Subcutaneous abdominal adipose tissue (tissue), 5 donors: Measurements from ENCODE around the gene BCL3.

Experiments
- H3K27ac ChIP-seq: one replicate; pipeline ENCODE4 v1.7.0; 2013; ENCODE audit warnings: low read depth, mild to moderate bottlenecking, inconsistent platforms, low read length, moderate library complexity
- H3K27me3 ChIP-seq, 5 donors: one replicate each; pipeline ENCODE4 v1.7.0; 2013; ENCODE audit warnings: low read length in 5 of 5, inconsistent platforms in 1 of 5; ENCODE audit not compliant: control insufficient read depth in 5 of 5, insufficient read depth in 4 of 5
- H3K36me3 ChIP-seq, 5 donors: one replicate each; pipeline ENCODE4 v1.7.0; 2013; ENCODE audit warnings: low read length in 5 of 5; ENCODE audit not compliant: control insufficient read depth in 5 of 5, insufficient read depth in 5 of 5
- H3K4me1 ChIP-seq, 5 donors: one replicate each; pipeline ENCODE4 v1.7.0; 2013; ENCODE audit warnings: low read length in 5 of 5, mild to moderate bottlenecking in 3 of 5, moderate library complexity in 1 of 5; ENCODE audit not compliant: control insufficient read depth in 5 of 5, insufficient read depth in 5 of 5
- H3K4me3 ChIP-seq, 5 donors: one replicate each; pipeline ENCODE4 v1.7.0; 2013; ENCODE audit warnings: low read length in 5 of 5, low read depth in 1 of 5
- H3K9ac ChIP-seq, 5 donors: one replicate each; pipeline ENCODE4 v1.7.0; 2013; ENCODE audit warnings: low read length in 5 of 5, mild to moderate bottlenecking in 4 of 5, moderate library complexity in 3 of 5
- H3K9me3 ChIP-seq, 5 donors: one replicate each; pipeline ENCODE4 v1.7.0; 2013; ENCODE audit warnings: low read length in 5 of 5; ENCODE audit not compliant: control insufficient read depth in 5 of 5
- donor health status: healthy.
- donor health status: healthy.
- donor health status: healthy.
- donor health status: healthy.
- donor health status: healthy.

The BCL3 gene

DNA sequence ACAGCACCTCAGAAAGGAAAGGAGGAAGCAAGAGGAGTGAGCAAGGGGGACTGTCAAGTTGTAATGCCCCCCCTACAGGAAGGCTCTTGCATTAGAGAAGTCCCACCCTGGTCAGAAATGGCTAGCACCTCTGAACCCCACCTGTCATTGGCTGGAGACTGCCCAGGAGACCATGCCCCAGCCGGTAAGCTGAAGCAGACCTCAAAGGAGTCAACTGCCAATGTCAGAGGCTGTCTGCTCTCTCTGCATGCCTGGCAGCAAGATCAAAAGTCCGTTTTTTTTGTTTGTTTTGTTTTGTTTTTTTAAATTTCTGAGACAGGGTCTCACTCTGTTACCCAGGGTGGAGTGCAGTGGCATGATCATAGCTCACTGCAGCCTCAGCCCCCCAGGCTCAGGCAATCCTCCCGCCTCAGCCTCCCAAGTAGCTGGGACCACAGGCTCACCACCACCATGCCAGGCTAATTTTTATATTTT is 8.1 kb upstream of the BCL3 start:
- Histone ChIP-seq H3K36me3 (no peaks in the 10 kb centered on the region), H3K4me1 (peaks cover 17 to 60% (median 39%) of the 10 kb centered on the region in 5 donors), H3K9me3 (no peaks in the 10 kb centered on the region), H3K27ac (no peak overlapping the region), H3K4me3 (no peak overlapping the region), H3K9ac (no peak overlapping the region), H3K27me3 (no peaks in the 10 kb centered on the region)

GRCh38 chr19:44741258-44741731 is 7.2 kb upstream of the BCL3 start:
- Histone ChIP-seq H3K9ac (peak overlapping the region in 4 of 5 donors; percentile 9 to 55 (median 48)), H3K27ac (peak overlapping the region; percentile 79), H3K9me3 (no peaks in the 10 kb centered on the region), H3K36me3 (no peaks in the 10 kb centered on the region), H3K4me3 (no peak overlapping the region), H3K27me3 (no peaks in the 10 kb centered on the region), H3K4me1 (peaks cover 17 to 70% (median 48%) of the 10 kb centered on the region in 5 donors)

- no peaks in the 10 kb centered on the region for H3K27me3 ChIP-seq
- H3K27ac ChIP-seq = peak overlapping the region; percentile 86
- no peak overlapping the region for H3K4me3 ChIP-seq
- H3K9me3 ChIP-seq = no peaks in the 10 kb centered on the region
- no peaks in the 10 kb centered on the region for H3K36me3 ChIP-seq
- peak overlapping the region in 2 of 5 donors; percentile 48 for H3K9ac ChIP-seq
- H3K4me1 ChIP-seq = peaks cover 17 to 75% (median 54%) of the 10 kb centered on the region in 5 donors
Observed at GRCh38 chr19:44741841-44742329, 6.6 kb upstream of the BCL3 start.

- Histone ChIP-seq H3K36me3 (no peaks in the 10 kb centered on the region), H3K27me3 (no peaks in the 10 kb centered on the region), H3K4me1 (peaks cover 18 to 79% (median 53%) of the 10 kb centered on the region in 5 donors), H3K9me3 (no peaks in the 10 kb centered on the region), H3K9ac (peak overlapping the region; percentile 8 to 58 (median 48)), H3K27ac (peak overlapping the region; percentile 86), H3K4me3 (peak overlapping the region in 1 of 5 donors; percentile 30)
Observed at GRCh38 chr19:44742330-44743061, 6.0 kb upstream of the BCL3 start.

DNA sequence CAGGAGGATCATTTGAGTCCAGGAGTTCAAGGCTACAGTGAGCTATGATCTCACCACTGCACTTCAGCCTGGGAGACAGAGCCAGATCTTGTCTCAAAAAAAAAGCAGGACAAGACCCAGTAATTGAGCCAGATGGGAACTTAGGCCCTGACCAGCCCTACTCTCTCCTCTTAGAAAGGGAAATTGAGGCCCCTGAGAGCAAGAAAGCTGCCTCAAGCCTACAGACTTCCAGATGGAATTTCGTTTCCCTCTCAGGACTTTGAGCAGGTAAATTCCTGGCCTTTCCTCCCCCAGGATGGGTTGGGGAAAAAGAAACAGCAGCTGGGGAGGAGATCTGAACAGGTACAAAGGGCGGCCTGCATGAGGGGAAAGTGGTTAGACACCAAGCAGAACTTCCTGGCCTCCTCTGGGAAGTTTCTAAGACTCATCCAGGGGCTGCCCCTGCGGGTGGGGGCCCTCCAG is 3.6 kb upstream of the BCL3 start:
- H3K27me3 ChIP-seq = no peaks in the 10 kb centered on the region
- H3K4me3 ChIP-seq = peak overlapping the region in 2 of 5 donors; percentile 18 to 29
- no peaks in the 10 kb centered on the region for H3K9me3 ChIP-seq
- H3K27ac ChIP-seq = peak overlapping the region; percentile 98
- H3K4me1 ChIP-seq = peaks cover 19 to 81% (median 66%) of the 10 kb centered on the region in 5 donors
- no peaks in the 10 kb centered on the region for H3K36me3 ChIP-seq
- H3K9ac ChIP-seq = peak overlapping the region; percentile 48 to 70 (median 57)

GRCh38 chr19:44745341-44745831 is 3.1 kb upstream of the BCL3 start:
- peaks cover 0 to under 1% (median 0%) of the 10 kb centered on the region in 5 donors for H3K36me3 ChIP-seq
- H3K9me3 ChIP-seq = no peaks in the 10 kb centered on the region
- peak overlapping the region in 4 of 5 donors; percentile 57 to 74 (median 65) for H3K9ac ChIP-seq
- H3K27ac ChIP-seq = peak overlapping the region; percentile 98
- H3K4me1 ChIP-seq = peaks cover 21 to 84% (median 68%) of the 10 kb centered on the region in 5 donors
- H3K4me3 ChIP-seq = peak overlapping the region in 4 of 5 donors; percentile 26 to 44 (median 30)
- no peaks in the 10 kb centered on the region for H3K27me3 ChIP-seq

DNA sequence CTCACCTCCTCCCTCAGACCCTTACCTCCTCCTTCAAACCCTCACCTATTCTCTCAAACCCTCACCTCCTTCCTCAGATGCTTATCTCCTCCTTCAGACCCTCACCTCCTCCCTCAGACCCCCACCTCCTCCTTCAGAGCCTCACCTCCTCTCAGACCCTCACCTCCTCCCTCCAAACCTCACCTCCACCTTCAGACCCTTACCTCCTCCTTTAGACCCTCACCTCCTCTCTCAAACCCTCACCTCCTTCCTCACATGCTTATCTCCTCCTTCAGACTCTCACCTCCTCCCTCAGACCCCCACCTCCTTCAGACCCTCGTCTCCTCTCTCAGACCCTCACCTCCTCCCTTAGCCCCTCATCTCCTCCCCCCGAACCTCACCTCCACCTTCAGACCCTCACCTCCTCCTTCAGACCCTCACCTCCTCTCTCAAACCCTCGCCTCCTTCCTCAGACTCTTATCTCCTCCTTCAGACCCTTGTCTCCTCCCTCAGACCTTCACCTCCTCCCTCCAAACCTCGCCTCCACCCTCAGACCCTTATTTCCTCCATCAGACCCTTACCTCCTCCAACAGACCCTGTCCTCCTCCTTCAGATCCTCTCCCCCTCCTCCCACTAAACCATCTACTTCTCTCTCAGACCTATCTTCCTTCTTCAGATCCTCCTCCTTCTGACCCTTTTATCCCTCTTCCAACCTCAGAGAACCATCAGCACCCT is 2.5 kb upstream of the BCL3 start:
- Histone ChIP-seq H3K27me3 (no peaks in the 10 kb centered on the region), H3K4me1 (peaks cover 24 to 84% (median 73%) of the 10 kb centered on the region in 5 donors), H3K9ac (peak overlapping the region; percentile 48 to 81 (median 58)), H3K9me3 (no peaks in the 10 kb centered on the region), H3K27ac (peak overlapping the region; percentile 98), H3K36me3 (peaks cover 0 to 7% (median 5%) of the 10 kb centered on the region in 5 donors), H3K4me3 (peak overlapping the region in 4 of 5 donors; percentile 12 to 44 (median 28))

DNA sequence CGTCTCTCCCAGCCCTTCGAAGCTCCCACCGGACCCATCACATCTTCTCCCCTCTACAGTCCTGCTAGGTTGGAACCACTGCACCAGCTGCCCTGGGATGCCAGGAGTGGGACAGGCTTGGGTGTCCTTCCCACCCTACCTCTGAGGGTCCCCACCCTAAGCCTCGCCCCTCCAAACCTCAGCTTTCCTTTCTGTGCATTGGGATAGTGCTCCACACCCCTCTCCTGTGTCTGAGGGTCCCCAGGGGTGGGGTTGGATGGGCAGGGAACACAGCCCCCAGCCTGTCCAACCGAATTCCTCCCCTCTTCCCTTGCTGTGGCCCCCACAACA is 1.9 kb upstream of the BCL3 start:
- Histone ChIP-seq H3K27me3 (no peaks in the 10 kb centered on the region), H3K9ac (peak overlapping the region; percentile 22 to 81 (median 59)), H3K36me3 (peaks cover 0 to 12% (median 11%) of the 10 kb centered on the region in 5 donors), H3K9me3 (no peaks in the 10 kb centered on the region), H3K27ac (peak overlapping the region; percentile 98), H3K4me3 (peak overlapping the region in 4 of 5 donors; percentile 22 to 80 (median 44)), H3K4me1 (peaks cover 22 to 84% (median 71%) of the 10 kb centered on the region in 5 donors)

DNA sequence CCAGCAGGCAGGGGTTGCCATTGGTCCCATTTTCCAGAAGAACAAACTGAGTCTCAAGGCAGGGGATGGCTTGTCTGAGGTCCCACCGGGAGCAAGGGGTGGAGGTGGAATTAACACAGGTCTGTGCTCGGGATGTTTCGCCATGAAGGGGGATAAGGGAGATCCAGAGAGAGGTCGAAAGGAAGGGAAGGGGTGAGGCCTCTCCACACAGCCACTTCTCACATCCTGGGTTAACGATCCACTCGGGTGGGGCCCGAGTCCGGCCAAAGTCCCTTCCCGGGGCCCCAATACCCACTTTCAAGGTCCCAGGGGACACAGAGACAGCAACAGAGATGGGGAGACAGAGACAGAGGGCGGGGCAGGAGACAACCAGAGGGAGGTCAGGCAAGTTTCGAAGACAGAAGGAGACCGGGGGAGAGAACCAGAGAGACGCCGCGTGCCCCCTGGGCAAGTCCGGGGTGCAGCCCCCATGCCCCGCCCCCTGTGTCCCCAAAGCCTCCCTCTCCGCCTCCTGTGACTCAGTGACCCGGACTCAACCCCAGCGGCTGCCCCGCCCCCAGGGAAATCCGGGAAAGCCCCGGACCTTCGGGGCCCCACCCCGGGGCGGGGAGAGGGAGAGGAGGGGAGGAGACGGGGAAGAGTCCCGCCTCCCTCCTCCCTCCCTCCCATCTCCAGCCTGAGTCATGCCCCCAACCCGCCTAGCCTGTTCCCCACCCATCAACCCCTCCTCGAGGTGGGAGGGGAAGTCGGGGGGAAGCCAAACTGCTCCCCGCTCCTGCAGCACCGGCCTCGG is 1.4 kb upstream of the BCL3 start:
- Histone ChIP-seq H3K4me3 (peak overlapping the region; percentile 17 to 85 (median 75)), H3K27ac (peak overlapping the region; percentile 98), H3K4me1 (peaks cover 22 to 86% (median 72%) of the 10 kb centered on the region in 5 donors), H3K9ac (peak overlapping the region; percentile 48 to 95 (median 84)), H3K9me3 (no peaks in the 10 kb centered on the region), H3K27me3 (no peaks in the 10 kb centered on the region), H3K36me3 (peaks cover 0 to 18% (median 14%) of the 10 kb centered on the region in 5 donors)
